Esophagus muscularis mucosa (tissue), 3 donors: Measurements from ENCODE around the gene PDE4D.

Source experiments
- POLR2AphosphoS5 ChIP-seq, 2 donors: sonication (generic); formaldehyde crosslinking; IDR thresholded peaks; one replicate each; pipeline ENCODE4 v1.6.1; 2017; ENCODE audit warnings: antibody characterized with exemption in 2 of 2
- TF ChIP-seq, protein P1 (sequence below), 3 experiments: fragments of 200-600 bp in 2 of 3; fragments of 450-650 bp in 1 of 3; sonication (generic) in 2 of 3; IDR thresholded peaks; one replicate each; pipeline ENCODE4 v1.5.1; 2017 to 2019; ENCODE audit warnings: antibody characterized with exemption in 3 of 3, mild to moderate bottlenecking in 2 of 3, moderate library complexity in 1 of 3

GRCh38 chr5:59325070-59325469 lies 568.5 kb downstream of the PDE4D start:
- no peak for TF ChIP-seq POLR2AphosphoS5 (IDR thresholded peaks at IDR 0.05)
- TF ChIP-seq, protein P1, sequence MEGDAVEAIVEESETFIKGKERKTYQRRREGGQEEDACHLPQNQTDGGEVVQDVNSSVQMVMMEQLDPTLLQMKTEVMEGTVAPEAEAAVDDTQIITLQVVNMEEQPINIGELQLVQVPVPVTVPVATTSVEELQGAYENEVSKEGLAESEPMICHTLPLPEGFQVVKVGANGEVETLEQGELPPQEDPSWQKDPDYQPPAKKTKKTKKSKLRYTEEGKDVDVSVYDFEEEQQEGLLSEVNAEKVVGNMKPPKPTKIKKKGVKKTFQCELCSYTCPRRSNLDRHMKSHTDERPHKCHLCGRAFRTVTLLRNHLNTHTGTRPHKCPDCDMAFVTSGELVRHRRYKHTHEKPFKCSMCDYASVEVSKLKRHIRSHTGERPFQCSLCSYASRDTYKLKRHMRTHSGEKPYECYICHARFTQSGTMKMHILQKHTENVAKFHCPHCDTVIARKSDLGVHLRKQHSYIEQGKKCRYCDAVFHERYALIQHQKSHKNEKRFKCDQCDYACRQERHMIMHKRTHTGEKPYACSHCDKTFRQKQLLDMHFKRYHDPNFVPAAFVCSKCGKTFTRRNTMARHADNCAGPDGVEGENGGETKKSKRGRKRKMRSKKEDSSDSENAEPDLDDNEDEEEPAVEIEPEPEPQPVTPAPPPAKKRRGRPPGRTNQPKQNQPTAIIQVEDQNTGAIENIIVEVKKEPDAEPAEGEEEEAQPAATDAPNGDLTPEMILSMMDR (IDR thresholded peaks at IDR 0.05): no peak
